Cardiac muscle cell (in vitro differentiated cells and primary cell): Measurements from ENCODE around the gene ADCK2. TPM values are rescaled to one million over a fixed set of nuclear protein-coding genes. Genes with fewer than 3 reads are reported as not detected.

Experiments
- DNase-seq, 2 donors: peaks; one replicate each; pipeline versions ENCODE4 v3.0.0 to v3.0.0-alpha.2; 2010 to 2017; ENCODE audit warnings: low read depth in 1 of 2, low spot score in 1 of 2
- H3K27ac ChIP-seq: fragments of 200-600 bp; sonication (generic); 2 replicates; pipeline ENCODE4 v1.5.1; 2016
- H3K27me3 ChIP-seq: fragments of 200-600 bp; sonication (generic); 2 replicates; pipeline ENCODE4 v1.6.0; 2016; ENCODE audit warnings: control low read depth
- H3K36me3 ChIP-seq: fragments of 200-600 bp; sonication (generic); 2 replicates; pipeline ENCODE4 v1.5.1; 2016; ENCODE audit warnings: control low read depth
- H3K4me1 ChIP-seq: fragments of 200-600 bp; sonication (generic); 2 replicates; pipeline ENCODE4 v1.8.1; 2017; ENCODE audit warnings: low read depth, mild to moderate bottlenecking, mixed run types
- H3K4me3 ChIP-seq: fragments of 200-600 bp; sonication (generic); 2 replicates; pipeline ENCODE4 v1.5.1; 2016; ENCODE audit warnings: mild to moderate bottlenecking
- H3K9me3 ChIP-seq: fragments of 200-600 bp; sonication (generic); 2 replicates; pipeline ENCODE4 v1.5.1; 2017; ENCODE audit warnings: low read depth, mild to moderate bottlenecking, control low read depth
- CTCF ChIP-seq: IDR thresholded peaks from 2 replicates; pipeline ENCODE4 v1.5.1; 2012; ENCODE audit warnings: low read depth, mild to moderate bottlenecking, low read length
- polyA plus RNA-seq: library from polyadenylated mRNA; unstranded; fragments of >200 nt; fragmentation: Nextera tagmentation; extraction: Ambion mirVana; gene quantifications from 2 replicates; pipeline ENCODE4 v1.2.1, GENCODE V29; 2016
- total RNA-seq: library from RNA; depleted of rRNA; stranded (reverse); fragments of >200 nt; gene quantifications from 2 replicates; pipeline ENCODE4 v1.2.3, GENCODE V29; 2016

ADCK2 gene
- total and polyA plus RNA-seq, 2 experiments from 2014 or later = 13.9 to 31.1 TPM

GRCh38 chr7:140683657-140684056 lies 10.9 kb downstream of the ADCK2 start:
- DNase-seq = no peak

GRCh38 chr7:140684066-140684950 lies 11.6 kb downstream of the ADCK2 start:
- Histone ChIP-seq H3K9me3 (no peaks in the 10 kb centered on the region), H3K36me3 (peaks cover 4% of the 10 kb centered on the region), H3K27ac (no peak overlapping the region), H3K4me3 (no peak overlapping the region), H3K4me1 (no peaks in the 10 kb centered on the region), H3K27me3 (no peaks in the 10 kb centered on the region)
- no peak for DNase-seq
- no peak for TF ChIP-seq CTCF

More at GRCh38 chr7:140683657-140684056, 10.9 kb downstream of the ADCK2 start:
- Histone ChIP-seq H3K27ac (no peak overlapping the region), H3K4me1 (no peaks in the 10 kb centered on the region), H3K9me3 (no peaks in the 10 kb centered on the region), H3K27me3 (no peaks in the 10 kb centered on the region), H3K4me3 (no peak overlapping the region), H3K36me3 (peaks cover 7% of the 10 kb centered on the region)
- no peak for TF ChIP-seq CTCF

GRCh38 chr7:140685407-140686087 lies 12.8 kb downstream of the ADCK2 start:
- DNase-seq = no peak
- no peak overlapping the region for H3K4me3 ChIP-seq
- peaks cover 4% of the 10 kb centered on the region for H3K36me3 ChIP-seq
- no peak overlapping the region for H3K27ac ChIP-seq
- TF ChIP-seq CTCF = no peak
- H3K4me1 ChIP-seq = no peaks in the 10 kb centered on the region
- H3K9me3 ChIP-seq = no peaks in the 10 kb centered on the region
- no peaks in the 10 kb centered on the region for H3K27me3 ChIP-seq

- H3K27me3 ChIP-seq = no peaks in the 10 kb centered on the region
- H3K9me3 ChIP-seq = no peaks in the 10 kb centered on the region
- no peak overlapping the region for H3K4me3 ChIP-seq
- TF ChIP-seq CTCF = no peak
- H3K27ac ChIP-seq = no peak overlapping the region
- no peak for DNase-seq
- peaks cover 4% of the 10 kb centered on the region for H3K36me3 ChIP-seq
- no peaks in the 10 kb centered on the region for H3K4me1 ChIP-seq
These were observed 14.2 kb downstream of the ADCK2 start for GRCh38 chr7:140686921-140687320.

- Histone ChIP-seq H3K9me3 (no peaks in the 10 kb centered on the region), H3K4me1 (no peaks in the 10 kb centered on the region), H3K27ac (no peak overlapping the region), H3K36me3 (peaks cover 4% of the 10 kb centered on the region), H3K4me3 (no peak overlapping the region), H3K27me3 (no peaks in the 10 kb centered on the region)
- TF ChIP-seq CTCF = no peak
- no peak for DNase-seq
These were observed 15.6 kb downstream of the ADCK2 start for GRCh38 chr7:140688341-140688740.
